HCT116 (cell line): ENCODE measurements around the gene INAFM1. TPM values are rescaled to one million over a fixed set of nuclear protein-coding genes. Genes with fewer than 3 reads are reported as not detected.
A peak's percentile ranks its signal among the peaks of the same experiment; 100 is the strongest.

ENCODE experiments used
- ATAC-seq: fragments of 200-7000 bp; cut with Tn5 transposase; 2 replicates; pipeline ENCODE4 v1.9.1; 2020; ENCODE audit warnings: mild to moderate bottlenecking, moderate library complexity
- BruUV-seq: library from RNA; stranded (reverse); fragments of 400-500 nt; replicated peaks from 2 replicates; lab custom pipeline; 2021; lab: Mats Ljungman, UMichigan
- CTCF ChIA-PET: fragments of 300-600 bp; sonication (Branson Sonifier 250); formaldehyde crosslinking; loops from one replicate; lab custom pipeline; 2021; ENCODE audit warnings: antibody characterized with exemption; lab: Charles Lee
- POLR2A ChIA-PET: fragments of 300-600, 350-600 bp; sonication (Branson Sonifier 250); formaldehyde crosslinking; loops from one replicate; lab custom pipeline; 2021; ENCODE audit warnings: antibody characterized with exemption; lab: Charles Lee
- RAD21 ChIA-PET, 2 experiments: fragments of 300-600 bp; sonication (Branson Sonifier 250); formaldehyde crosslinking; loops; one replicate each; lab custom pipeline; 2023; ENCODE audit warnings: low total read pairs in 2 of 2; ENCODE audit not compliant: uncharacterized antibody in 2 of 2, unreplicated experiment in 2 of 2, low non-redundant PET in 1 of 2; lab: Charles Lee
- DNase-seq: peaks from one replicate; pipeline ENCODE4 v3.0.0-alpha.2; 2010; ENCODE audit warnings: low read depth, low spot score
- H2AFZ ChIP-seq: fragments of 200-600 bp; shearing (Covaris generic), sonication (generic); 2 replicates; pipeline ENCODE4 v1.6.1; 2017; ENCODE audit warnings: low read depth, mixed run types, mixed read lengths, antibody characterized with exemption, low read length; ENCODE audit not compliant: poor library complexity, severe bottlenecking
- H3K27ac ChIP-seq: 2 replicates; pipeline ENCODE4 v1.5.1; 2012; ENCODE audit warnings: low read depth, low read length
- H3K27me3 ChIP-seq: fragments of 200-600 bp; sonication (generic); 2 replicates; pipeline ENCODE4 v1.6.1; 2016; ENCODE audit warnings: mixed run types, low read length, mixed read lengths; ENCODE audit not compliant: insufficient read depth
- H3K36me3 ChIP-seq, 2 experiments: fragments of 200-500 bp in 1 of 2; fragments of 200-600 bp in 1 of 2; sonication (Bioruptor generic) in 1 of 2; sonication (generic) in 1 of 2; 2 replicates each; pipeline versions ENCODE4 v1.5.1 to v1.6.1; 2014 to 2016; ENCODE audit warnings: low read length in 2 of 2, inconsistent platforms in 1 of 2, mixed read lengths in 1 of 2, mixed run types in 1 of 2; ENCODE audit not compliant: insufficient read depth in 2 of 2, control insufficient read depth in 1 of 2
- H3K4me1 ChIP-seq, 2 experiments: fragments of 200-600 bp in 1 of 2; sonication (generic) in 1 of 2; 2 replicates each; pipeline versions ENCODE4 v1.5.1 to v1.6.1; 2012 to 2017; ENCODE audit warnings: low read length in 2 of 2, inconsistent platforms in 1 of 2, mild to moderate bottlenecking in 1 of 2, mixed read lengths in 1 of 2, mixed run types in 1 of 2, moderate library complexity in 1 of 2; ENCODE audit not compliant: insufficient read depth in 2 of 2, control insufficient read depth in 1 of 2
- H3K4me2 ChIP-seq: fragments of 200-600 bp; sonication (generic); 2 replicates; pipeline ENCODE4 v1.6.1; 2017; ENCODE audit warnings: mixed run types, low read length, mixed read lengths
- H3K4me3 ChIP-seq, 2 experiments: fragments of 200-600 bp in 1 of 2; sonication (generic) in 1 of 2; replicated peaks in 1 of 2; 2 replicates each; pipeline ENCODE4 v1.5.1; 2011 to 2016; ENCODE audit warnings: low read length in 2 of 2, control low read depth in 1 of 2, low read depth in 1 of 2, mild to moderate bottlenecking in 1 of 2, mixed read lengths in 1 of 2, mixed run types in 1 of 2
- H3K79me2 ChIP-seq: fragments of 200-600 bp; sonication (generic); 2 replicates; pipeline ENCODE4 v1.6.1; 2017; ENCODE audit warnings: mild to moderate bottlenecking, mixed run types, low read length, moderate library complexity, mixed read lengths; ENCODE audit not compliant: insufficient read depth
- H3K9ac ChIP-seq: fragments of 200-600 bp; sonication (generic); 2 replicates; pipeline ENCODE4 v1.6.1; 2016; ENCODE audit warnings: low read length, mixed read lengths
- H3K9me2 ChIP-seq: fragments of 200-600 bp; sonication (generic), shearing (Covaris generic); 2 replicates; pipeline ENCODE4 v1.6.1; 2017; ENCODE audit warnings: mixed run types, mild to moderate bottlenecking, moderate library complexity; ENCODE audit not compliant: insufficient read depth
- H3K9me3 ChIP-seq, 2 experiments: fragments of 200-500 bp in 1 of 2; fragments of 200-600 bp in 1 of 2; sonication (Bioruptor generic) in 1 of 2; sonication (generic) in 1 of 2; 2 replicates each; pipeline ENCODE4 v1.6.1; 2014 to 2017; ENCODE audit warnings: low read length in 2 of 2, mixed read lengths in 2 of 2, inconsistent platforms in 1 of 2, low read depth in 1 of 2, mild to moderate bottlenecking in 1 of 2, mixed run types in 1 of 2, moderate library complexity in 1 of 2; ENCODE audit not compliant: control insufficient read depth in 1 of 2, insufficient read depth in 1 of 2
- H4K20me1 ChIP-seq: fragments of 200-600 bp; sonication (generic), shearing (Covaris generic); 2 replicates; pipeline ENCODE4 v1.6.1; 2017; ENCODE audit warnings: mixed run types, mild to moderate bottlenecking, moderate library complexity; ENCODE audit not compliant: insufficient read depth
- ATF3 ChIP-seq: IDR thresholded peaks from 2 replicates; pipeline ENCODE4 v1.6.1; 2012
- CEBPB ChIP-seq: IDR thresholded peaks from 2 replicates; pipeline ENCODE4 v1.6.1; 2012; ENCODE audit warnings: low read depth
- EGR1 ChIP-seq: IDR thresholded peaks from 2 replicates; pipeline ENCODE4 v1.6.1; 2012; ENCODE audit warnings: low read depth
- ELF1 ChIP-seq: IDR thresholded peaks from 2 replicates; pipeline ENCODE4 v1.6.1; 2012; ENCODE audit warnings: low read depth, borderline replicate concordance
- FOSL1 ChIP-seq: IDR thresholded peaks from 2 replicates; pipeline ENCODE4 v1.6.1; 2012; ENCODE audit warnings: low read depth
- MAX ChIP-seq: IDR thresholded peaks from 2 replicates; pipeline ENCODE4 v1.6.1; 2012
- POLR2AphosphoS5 ChIP-seq: IDR thresholded peaks from 2 replicates; pipeline ENCODE4 v1.6.1; 2011; ENCODE audit warnings: mild to moderate bottlenecking, low read depth, low read length, moderate library complexity
- RAD21 ChIP-seq: IDR thresholded peaks from 2 replicates; pipeline ENCODE4 v1.6.1; 2012; ENCODE audit warnings: low read depth, mild to moderate bottlenecking
- REST ChIP-seq: IDR thresholded peaks from 2 replicates; pipeline ENCODE4 v1.6.1; 2012; ENCODE audit warnings: low read depth
- SIN3A ChIP-seq: IDR thresholded peaks from 2 replicates; pipeline ENCODE4 v1.6.1; 2012; ENCODE audit warnings: low read depth
- SP1 ChIP-seq: IDR thresholded peaks from 2 replicates; pipeline ENCODE4 v1.6.1; 2012; ENCODE audit warnings: low read depth
- SRF ChIP-seq: IDR thresholded peaks from 2 replicates; pipeline ENCODE4 v1.6.1; 2012; ENCODE audit warnings: low read depth
- TCF7L2 ChIP-seq: IDR thresholded peaks from 2 replicates; pipeline ENCODE4 v1.7.0; 2011; ENCODE audit warnings: borderline replicate concordance, inconsistent platforms; ENCODE audit not compliant: insufficient read depth, insufficient read length; ENCODE audit errors: extremely low read depth
- YY1 ChIP-seq: IDR thresholded peaks from 2 replicates; pipeline ENCODE4 v1.6.1; 2011; ENCODE audit warnings: low read length, low read depth, moderate library complexity, mild to moderate bottlenecking; ENCODE audit not compliant: insufficient replicate concordance; ENCODE audit errors: extremely low read depth
- ZNF274 ChIP-seq: fragments of 200-500 bp; sonication (Bioruptor generic); IDR thresholded peaks from 2 replicates; pipeline ENCODE4 v1.6.1; 2014; ENCODE audit warnings: mild to moderate bottlenecking, low read depth, low read length, inconsistent platforms
- intact Hi-C: fragments of 100-400 bp; cut with micrococcal nuclease; formaldehyde crosslinking; loops from 2 replicates; pipeline ENCODE4 v1.10.0; 2022
- total RNA-seq: library from RNA; stranded (reverse); gene quantifications from one replicate; pipeline ENCODE4 v1.2.1, GENCODE V29; 2021; ENCODE audit not compliant: unreplicated experiment

INAFM1 gene
- total RNA-seq, 1 experiment from 2014 or later = 22.9 TPM

- no TSS peak for BruUV-seq
- no peaks in the 10 kb centered on the region for H4K20me1 ChIP-seq
- TF ChIP-seq ELF1 (no peak), REST (no peak), MAX (peak; percentile 63; the same call in 1 of the 2 replicates), TCF7L2 (peak; percentile 31), RAD21 (no peak), EGR1 (peak; percentile 66; the same call in 1 of the 2 replicates), ATF3 (no peak), FOSL1 (no peak), YY1 (no peak), CEBPB (no peak), POLR2AphosphoS5 (no peak), SP1 (peak; percentile 30), SRF (no peak), ZNF274 (no peak), SIN3A (no peak)
- TF ChIP-seq, all 23 proteins: peak for 4
- Histone ChIP-seq H3K27ac (peak overlapping the region; percentile 97), H3K4me2 (peak overlapping the region; percentile 100), H3K36me3 (no peaks in the 10 kb centered on the region), H3K9me2 (no peaks in the 10 kb centered on the region), H3K9me3 (no peaks in the 10 kb centered on the region), H2AFZ (no peak overlapping the region), H3K4me3 (peak overlapping the region; percentile 49 to 76), H3K79me2 (peaks cover 22% of the 10 kb centered on the region), H3K27me3 (no peaks in the 10 kb centered on the region), H3K4me1 (peaks cover 27 to 63% of the 10 kb centered on the region in 2 experiments), H3K9ac (peak overlapping the region; percentile 87)
- POLR2A ChIA-PET = interaction anchor here (2.0 kb wide), 1 partner anchor 13 kb away, joined by 9 read pairs; no protein-coding TSS in a partner anchor
- intact Hi-C loops = no loop called here
- DNase-seq (no peak), ATAC-seq (peak; percentile 18)
- RAD21 ChIA-PET = no interaction called here
- CTCF ChIA-PET = interaction anchor here (1.1 kb wide), 1 partner anchor 13 kb away, joined by 4 read pairs; no protein-coding TSS in a partner anchor
Measured at GRCh38 chr19:47231215-47232054, 43.2 kb upstream of the INAFM1 start.
